ENCODE results near the gene CD276.

- TF ChIP-seq, protein P1, sequence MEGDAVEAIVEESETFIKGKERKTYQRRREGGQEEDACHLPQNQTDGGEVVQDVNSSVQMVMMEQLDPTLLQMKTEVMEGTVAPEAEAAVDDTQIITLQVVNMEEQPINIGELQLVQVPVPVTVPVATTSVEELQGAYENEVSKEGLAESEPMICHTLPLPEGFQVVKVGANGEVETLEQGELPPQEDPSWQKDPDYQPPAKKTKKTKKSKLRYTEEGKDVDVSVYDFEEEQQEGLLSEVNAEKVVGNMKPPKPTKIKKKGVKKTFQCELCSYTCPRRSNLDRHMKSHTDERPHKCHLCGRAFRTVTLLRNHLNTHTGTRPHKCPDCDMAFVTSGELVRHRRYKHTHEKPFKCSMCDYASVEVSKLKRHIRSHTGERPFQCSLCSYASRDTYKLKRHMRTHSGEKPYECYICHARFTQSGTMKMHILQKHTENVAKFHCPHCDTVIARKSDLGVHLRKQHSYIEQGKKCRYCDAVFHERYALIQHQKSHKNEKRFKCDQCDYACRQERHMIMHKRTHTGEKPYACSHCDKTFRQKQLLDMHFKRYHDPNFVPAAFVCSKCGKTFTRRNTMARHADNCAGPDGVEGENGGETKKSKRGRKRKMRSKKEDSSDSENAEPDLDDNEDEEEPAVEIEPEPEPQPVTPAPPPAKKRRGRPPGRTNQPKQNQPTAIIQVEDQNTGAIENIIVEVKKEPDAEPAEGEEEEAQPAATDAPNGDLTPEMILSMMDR (IDR thresholded peaks at IDR 0.05) = no peak
- no peak for TF ChIP-seq POLR2A (IDR thresholded peaks at IDR 0.05)
These were observed 12.4 kb downstream of the CD276 start for GRCh38 chr15:73696641-73697001.
